Gastrocnemius medialis (tissue), 4 donors: Measurements from ENCODE around the gene RASA3. TPM values are rescaled to one million over a fixed set of nuclear protein-coding genes. Genes with fewer than 3 reads are reported as not detected.

Experiments
- ATAC-seq, 2 donors: fragments of 150-250 bp; one replicate each; pipeline ENCODE4 v1.9.1; 2016
- DNase-seq, 2 donors: peaks; one replicate each; pipeline ENCODE4 v3.0.0-alpha.2; 2019
- H3K27ac ChIP-seq, 4 donors: fragments of 200-600 bp; sonication (generic); 1 replicate in 1 of 4; 2 replicates in 3 of 4; pipeline ENCODE4 v1.5.1; 2016 to 2018; ENCODE audit warnings: mild to moderate bottlenecking in 2 of 4, moderate library complexity in 1 of 4
- H3K27me3 ChIP-seq, 3 donors: fragments of 200-600 bp; sonication (generic) in 2 of 3; 1 replicate in 1 of 3; 2 replicates in 2 of 3; pipeline versions ENCODE4 v1.5.1 to v1.6.0; 2016 to 2019; ENCODE audit warnings: mild to moderate bottlenecking in 1 of 3, moderate library complexity in 1 of 3
- H3K36me3 ChIP-seq, 2 donors: fragments of 200-600 bp; sonication (generic) in 1 of 2; one replicate each; pipeline ENCODE4 v1.5.1; 2017 to 2018
- H3K4me1 ChIP-seq, 2 donors: fragments of 200-600 bp; sonication (generic) in 1 of 2; one replicate each; pipeline ENCODE4 v1.5.1; 2016 to 2017; ENCODE audit warnings: mild to moderate bottlenecking in 2 of 2
- H3K4me3 ChIP-seq, 4 donors: fragments of 200-600 bp; sonication (generic) in 3 of 4; 1 replicate in 1 of 4; 2 replicates in 3 of 4; pipeline ENCODE4 v1.5.1; 2016 to 2019; ENCODE audit warnings: mild to moderate bottlenecking in 2 of 4
- H3K9me3 ChIP-seq, 3 donors: fragments of 200-600 bp; sonication (generic) in 2 of 3; 1 replicate in 1 of 3; 2 replicates in 2 of 3; pipeline ENCODE4 v1.5.1; 2016 to 2019
- CTCF ChIP-seq, 5 experiments: fragments of 450-650 bp in 3 of 5; fragments of 200-600 bp in 2 of 5; sonication (generic) in 2 of 5; IDR thresholded peaks in 4 of 5; conservative IDR thresholded peaks in 1 of 5; 1 replicate in 4 of 5; 2 replicates in 1 of 5; pipeline ENCODE4 v1.5.1; 2016 to 2019; ENCODE audit warnings: antibody characterized with exemption in 5 of 5, mild to moderate bottlenecking in 3 of 5, moderate library complexity in 3 of 5
- POLR2A ChIP-seq, 2 donors: fragments of 450-650 bp; IDR thresholded peaks; one replicate each; pipeline ENCODE4 v1.6.1; 2017; ENCODE audit warnings: antibody characterized with exemption in 2 of 2, mild to moderate bottlenecking in 2 of 2, moderate library complexity in 2 of 2
- in situ Hi-C, 4 donors: fragments of 200-750 bp; cut with MboI; loops; one replicate each; pipeline versions ENCODE4 v1.15.0 to v1.8.0; 2017; ENCODE audit warnings: low sequenced_read_pairs in 4 of 4
- intact Hi-C: fragments of 100-400 bp; cut with DNase I; formaldehyde crosslinking; loops from one replicate; pipeline ENCODE4 v1.15.1; 2023; ENCODE audit warnings: low total_unique reads
- total RNA-seq, 4 donors: library from RNA; depleted of rRNA; stranded (reverse); fragments of >200 nt; gene quantifications; one replicate each; pipeline versions ENCODE4 v1.1.0 to v1.2.3, GENCODE V29; 2016

Gene RASA3
- total RNA-seq, 4 donors from 2014 or later, result 3.4 to 22.2 (median 10.8) TPM

DNA sequence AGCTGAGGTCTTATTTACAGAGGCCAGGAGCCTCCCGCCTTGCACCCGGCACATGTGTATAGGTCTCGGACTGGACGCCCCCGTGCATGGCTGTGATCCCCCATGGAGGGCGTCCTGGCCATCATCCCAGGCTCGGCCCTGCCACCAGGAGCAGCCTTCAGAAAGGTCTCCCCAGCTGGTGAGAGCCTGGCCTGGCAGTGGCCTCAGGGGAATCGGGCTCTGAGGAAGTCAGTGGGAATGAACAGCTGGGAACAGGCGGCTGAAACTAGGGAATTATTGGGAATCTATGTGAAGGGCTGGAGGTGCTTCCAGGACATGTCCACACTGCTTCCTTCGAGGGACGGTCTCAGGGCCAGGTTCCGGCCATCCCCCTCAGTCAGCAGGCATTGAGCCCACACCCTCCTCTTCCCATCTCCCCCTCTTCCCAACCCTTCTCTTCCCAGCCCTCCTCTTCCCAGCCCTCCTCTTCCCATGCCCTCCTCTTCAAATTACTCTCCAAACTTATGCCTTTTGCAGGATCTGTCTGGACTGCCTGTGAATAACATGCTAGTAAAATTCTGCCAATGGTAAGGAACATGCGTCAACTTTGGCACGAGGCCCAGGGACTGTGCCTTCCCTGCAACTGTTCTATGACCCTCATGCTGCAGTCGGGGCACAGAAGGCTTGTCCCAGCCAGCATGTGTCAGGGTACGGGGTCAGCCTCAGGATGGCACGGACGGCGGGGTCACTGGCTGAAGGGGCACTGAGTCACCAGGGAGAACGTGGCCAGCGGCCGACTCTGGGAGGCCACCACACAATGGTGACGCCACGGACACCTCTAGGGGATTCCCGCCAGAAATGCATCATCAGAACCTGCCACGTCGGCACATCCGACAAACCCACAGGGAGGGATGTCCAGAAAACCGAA, 134.3 kb downstream of the RASA3 start:
- TF ChIP-seq CTCF (IDR thresholded peaks at IDR 0.05 in 4 of 5, conservative IDR thresholded peaks at IDR 0.05 in 1 of 5), result no peak
- no peak for TF ChIP-seq POLR2A (IDR thresholded peaks at IDR 0.05)
- in situ Hi-C loops (no loop called here), intact Hi-C loops (no loop called here)
- Histone ChIP-seq H3K27ac (no peak overlapping the region), H3K4me3 (no peak overlapping the region), H3K4me1 (peaks cover 0 to 4% of the 10 kb centered on the region in 2 donors), H3K27me3 (no peaks in the 10 kb centered on the region), H3K9me3 (no peaks in the 10 kb centered on the region), H3K36me3 (peaks cover 0 to 20% of the 10 kb centered on the region in 2 donors)
- peak in 1 of 2 donors; percentile 45 for DNase-seq
- peak; percentile 23 to 33 for ATAC-seq

GRCh38 chr13:113996912-113997745, 135.3 kb downstream of the RASA3 start:
- intact Hi-C loops (no loop called here), in situ Hi-C loops (no loop called here)
- no peak overlapping the region for H3K27ac ChIP-seq
- TF ChIP-seq POLR2A (IDR thresholded peaks at IDR 0.05), result no peak
- no peak overlapping the region for H3K4me3 ChIP-seq
- H3K27me3 ChIP-seq, result no peaks in the 10 kb centered on the region
- DNase-seq, result no peak
- peaks cover 3 to 13% of the 10 kb centered on the region in 2 donors for H3K4me1 ChIP-seq
- no peaks in the 10 kb centered on the region for H3K9me3 ChIP-seq
- peaks cover 0 to 23% of the 10 kb centered on the region in 2 donors for H3K36me3 ChIP-seq
- ATAC-seq, result no peak

- Histone ChIP-seq H3K27me3 (no peaks in the 10 kb centered on the region), H3K27ac (no peak overlapping the region), H3K36me3 (peaks cover 0 to 24% of the 10 kb centered on the region in 2 donors), H3K9me3 (no peaks in the 10 kb centered on the region), H3K4me1 (peaks cover 10 to 21% of the 10 kb centered on the region in 2 donors), H3K4me3 (no peak overlapping the region)
- TF ChIP-seq CTCF (IDR thresholded peaks at IDR 0.05 in 4 of 5, conservative IDR thresholded peaks at IDR 0.05 in 1 of 5) (no peak), POLR2A (IDR thresholded peaks at IDR 0.05) (no peak)
- no peak for DNase-seq
- no peak for ATAC-seq
- intact Hi-C loops, result no loop called here
- in situ Hi-C loops, result no loop called here
These were observed 136.1 kb downstream of the RASA3 start for GRCh38 chr13:113996081-113996911.

- Histone ChIP-seq H3K27me3 (no peaks in the 10 kb centered on the region), H3K4me1 (peaks cover 13 to 24% of the 10 kb centered on the region in 2 donors), H3K27ac (no peak overlapping the region), H3K36me3 (peaks cover 0 to 24% of the 10 kb centered on the region in 2 donors), H3K4me3 (no peak overlapping the region), H3K9me3 (no peaks in the 10 kb centered on the region)
- TF ChIP-seq CTCF (IDR thresholded peaks at IDR 0.05 in 4 of 5, conservative IDR thresholded peaks at IDR 0.05 in 1 of 5) (no peak), POLR2A (IDR thresholded peaks at IDR 0.05) (no peak)
- ATAC-seq (no peak), DNase-seq (no peak)
- in situ Hi-C loops (no loop called here), intact Hi-C loops (no loop called here)
These were observed 137.3 kb downstream of the RASA3 start for GRCh38 chr13:113995051-113995601.
